ENCODE results near the gene SKIC2.
"Not testable (repeated sequence)": the region's sequence is repeated elsewhere in the genome, so short reads cannot be mapped to it uniquely, and the experiment has no call there.

The SKIC2 gene

DNA sequence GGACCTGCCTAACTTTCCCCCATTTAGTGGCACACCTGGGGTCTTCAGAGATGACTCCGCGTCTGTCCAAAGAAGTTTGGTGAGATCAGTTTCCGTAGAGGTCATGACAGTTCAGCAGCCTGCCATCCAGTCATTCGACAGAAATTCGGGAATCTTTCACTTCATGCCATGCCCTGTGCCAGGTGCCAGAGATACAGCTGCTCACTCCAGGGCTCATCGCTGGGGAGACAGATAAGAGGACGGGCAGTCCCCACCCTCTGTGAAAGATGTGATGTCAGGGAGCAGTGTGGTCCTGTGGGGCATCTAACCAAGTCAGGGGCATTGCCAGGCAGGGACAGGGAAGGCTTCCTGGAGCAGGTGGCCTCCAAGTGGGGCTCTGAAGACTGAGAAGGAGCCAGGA is 44.3 kb downstream of the SKIC2 start:
- WGBS, 2 experiments: no CpG with 5 or more reads among the region's 7 CpGs
- not testable (repeated sequence) for H3K36me3 ChIP-seq (ENCODE audit: control insufficient read depth, insufficient read depth, low read length); H3K4me3 ChIP-seq (ENCODE audit: insufficient read depth, low read depth, low read length); H3K27me3 ChIP-seq (ENCODE audit: control insufficient read depth, insufficient read depth, low read length, poor library complexity, severe bottlenecking); H3K9me3 ChIP-seq (ENCODE audit: control insufficient read depth, low read length); H3K27ac ChIP-seq (ENCODE audit: insufficient read depth, low read depth, low read length, poor library complexity, severe bottlenecking); H3K4me1 ChIP-seq (ENCODE audit: control insufficient read depth, insufficient read depth, low read length)

DNA sequence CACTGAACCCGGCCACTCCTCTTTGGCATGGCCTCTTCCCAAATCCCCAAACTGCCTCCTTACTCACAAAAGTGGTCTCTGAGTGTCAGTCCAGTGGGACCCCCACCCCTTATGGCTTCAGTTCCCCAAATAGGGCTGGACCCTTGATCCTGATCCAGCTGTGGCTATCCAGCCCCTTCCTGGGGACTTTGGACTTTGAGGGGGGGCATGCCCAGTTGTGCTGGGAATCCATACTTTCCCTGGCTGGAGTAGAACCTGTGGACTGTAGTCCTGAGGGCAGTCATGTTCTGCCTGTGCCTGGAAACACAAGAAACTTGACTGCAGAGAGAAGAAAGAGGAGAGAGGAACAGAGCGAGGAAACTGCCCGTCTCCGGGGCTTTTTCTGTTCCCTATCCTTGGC is 45.4 kb downstream of the SKIC2 start:
- H3K9me3 ChIP-seq (ENCODE audit: control insufficient read depth, low read length); H3K4me3 ChIP-seq (ENCODE audit: insufficient read depth, low read depth, low read length); H3K27me3 ChIP-seq (ENCODE audit: control insufficient read depth, insufficient read depth, low read length, poor library complexity, severe bottlenecking); H3K4me1 ChIP-seq (ENCODE audit: control insufficient read depth, insufficient read depth, low read length); H3K36me3 ChIP-seq (ENCODE audit: control insufficient read depth, insufficient read depth, low read length); H3K27ac ChIP-seq (ENCODE audit: insufficient read depth, low read depth, low read length, poor library complexity, severe bottlenecking): not testable (repeated sequence)
- 94 to 96% methylated on average over 4 of the region's 4 CpGs for WGBS, 2 experiments

DNA sequence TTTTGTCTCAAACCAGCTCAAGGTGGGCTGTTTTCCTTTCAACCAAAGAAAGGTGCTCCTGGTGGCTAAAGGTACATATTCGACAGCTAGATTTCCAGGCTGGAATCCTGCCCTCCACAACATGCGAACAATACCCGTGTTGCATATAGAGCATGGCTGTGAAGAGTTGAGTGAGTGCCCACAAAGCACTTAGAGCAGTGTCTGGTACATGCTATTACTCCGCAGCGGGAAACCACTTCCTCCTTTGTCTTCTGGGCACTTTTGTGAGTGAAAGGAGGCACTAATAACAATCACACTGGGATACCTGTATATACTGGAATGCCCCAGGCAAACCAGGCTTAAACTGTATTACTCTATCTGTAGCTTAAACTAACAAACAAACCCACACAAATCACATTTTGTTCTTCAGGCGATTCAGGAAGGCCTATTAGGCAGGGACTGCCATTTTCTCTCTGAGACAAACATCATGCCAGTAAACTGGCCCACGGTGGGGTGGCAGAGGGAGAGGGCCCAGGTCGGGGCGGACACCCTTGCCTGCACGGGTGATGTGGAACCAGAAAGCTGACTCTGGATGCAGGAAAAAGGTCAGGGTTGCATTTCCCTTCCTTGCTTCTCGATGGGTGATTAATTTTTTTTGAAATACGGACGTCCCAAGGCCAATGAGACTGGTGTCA is 46.0 kb downstream of the SKIC2 start:
- H3K36me3 ChIP-seq (ENCODE audit: control insufficient read depth, insufficient read depth, low read length); H3K4me1 ChIP-seq (ENCODE audit: control insufficient read depth, insufficient read depth, low read length); H3K27me3 ChIP-seq (ENCODE audit: control insufficient read depth, insufficient read depth, low read length, poor library complexity, severe bottlenecking); H3K9me3 ChIP-seq (ENCODE audit: control insufficient read depth, low read length); H3K27ac ChIP-seq (ENCODE audit: insufficient read depth, low read depth, low read length, poor library complexity, severe bottlenecking); H3K4me3 ChIP-seq (ENCODE audit: insufficient read depth, low read depth, low read length): not testable (repeated sequence)
- WGBS, 2 experiments: 86 to 88% methylated on average over 8 of the region's 13 CpGs

DNA sequence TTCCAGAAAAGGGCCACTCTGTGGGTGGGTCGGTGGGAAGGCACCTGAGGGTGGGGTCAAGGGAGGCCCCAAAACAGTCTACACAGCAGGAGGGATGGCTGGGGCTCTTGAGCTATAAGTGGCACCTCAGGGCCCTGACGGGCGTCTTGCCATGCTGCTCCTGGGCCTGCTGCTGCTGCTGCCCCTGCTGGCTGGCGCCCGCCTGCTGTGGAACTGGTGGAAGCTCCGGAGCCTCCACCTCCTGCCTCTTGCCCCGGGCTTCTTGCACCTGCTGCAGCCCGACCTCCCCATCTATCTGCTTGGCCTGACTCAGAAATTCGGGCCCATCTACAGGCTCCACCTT is 46.5 kb downstream of the SKIC2 start:
- H3K27ac ChIP-seq (ENCODE audit: insufficient read depth, low read depth, low read length, poor library complexity, severe bottlenecking): not testable (repeated sequence)

DNA sequence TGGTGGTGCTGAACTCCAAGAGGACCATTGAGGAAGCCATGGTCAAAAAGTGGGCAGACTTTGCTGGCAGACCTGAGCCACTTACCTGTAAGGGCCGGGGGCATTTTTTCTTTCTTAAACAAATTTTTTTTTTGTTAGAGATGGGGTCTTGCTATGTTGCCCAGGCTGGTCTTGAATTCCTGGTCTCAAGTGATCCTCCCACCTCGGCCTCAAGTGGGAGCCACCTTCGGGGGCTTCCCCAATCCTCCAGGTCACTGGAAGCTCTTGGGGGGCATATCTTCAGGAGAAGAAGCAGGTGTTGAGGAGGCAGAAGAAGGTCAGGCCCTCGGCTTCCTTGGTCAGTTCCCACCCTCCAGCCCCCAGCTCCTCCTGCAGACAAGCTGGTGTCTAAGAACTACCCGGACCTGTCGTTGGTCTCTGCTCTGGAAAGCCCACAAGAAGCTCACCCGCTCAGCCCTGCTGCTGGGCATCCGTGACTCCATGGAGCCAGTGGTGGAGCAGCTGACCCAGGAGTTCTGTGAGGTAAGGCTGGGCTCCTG is 47.1 kb downstream of the SKIC2 start:
- H3K4me3 ChIP-seq (ENCODE audit: insufficient read depth, low read depth, low read length); H3K4me1 ChIP-seq (ENCODE audit: control insufficient read depth, insufficient read depth, low read length): not testable (repeated sequence)
- whole genome bisulfite sequencing, 2 experiments: 86 to 97% methylated on average over 5 to 6 of the region's 8 CpGs

More for the DNA sequence above, 46.5 kb downstream of the SKIC2 start:
- not testable (repeated sequence) for H3K4me3 ChIP-seq (ENCODE audit: insufficient read depth, low read depth, low read length); H3K9me3 ChIP-seq (ENCODE audit: control insufficient read depth, low read length); H3K27me3 ChIP-seq (ENCODE audit: control insufficient read depth, insufficient read depth, low read length, poor library complexity, severe bottlenecking); H3K4me1 ChIP-seq (ENCODE audit: control insufficient read depth, insufficient read depth, low read length); H3K36me3 ChIP-seq (ENCODE audit: control insufficient read depth, insufficient read depth, low read length)
- 92% methylated on average over 7 of the region's 9 CpGs for WGBS, 2 experiments

DNA sequence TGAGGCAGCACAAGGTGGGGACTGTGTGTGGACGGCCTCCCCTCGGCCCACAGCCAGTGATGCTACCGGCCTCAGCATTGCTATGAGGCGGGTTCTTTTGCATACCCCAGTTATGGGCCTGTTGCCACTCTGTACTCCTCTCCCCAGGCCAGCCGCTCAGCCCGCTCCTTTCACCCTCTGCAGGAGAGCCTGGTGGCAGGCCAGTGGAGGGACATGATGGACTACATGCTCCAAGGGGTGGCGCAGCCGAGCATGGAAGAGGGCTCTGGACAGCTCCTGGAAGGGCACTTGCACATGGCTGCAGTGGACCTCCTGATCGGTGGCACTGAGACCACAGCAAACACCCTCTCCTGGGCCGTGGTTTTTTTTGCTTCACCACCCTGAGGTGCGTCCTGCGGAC is 48.1 kb downstream of the SKIC2 start:
- not testable (repeated sequence) for H3K36me3 ChIP-seq (ENCODE audit: control insufficient read depth, insufficient read depth, low read length); H3K4me3 ChIP-seq (ENCODE audit: insufficient read depth, low read depth, low read length); H3K27ac ChIP-seq (ENCODE audit: insufficient read depth, low read depth, low read length, poor library complexity, severe bottlenecking); H3K4me1 ChIP-seq (ENCODE audit: control insufficient read depth, insufficient read depth, low read length); H3K27me3 ChIP-seq (ENCODE audit: control insufficient read depth, insufficient read depth, low read length, poor library complexity, severe bottlenecking); H3K9me3 ChIP-seq (ENCODE audit: control insufficient read depth, low read length)
- WGBS, 2 experiments: 90 to 95% methylated on average over 10 to 12 of the region's 12 CpGs

More for the DNA sequence above, 47.1 kb downstream of the SKIC2 start:
- not testable (repeated sequence) for H3K27me3 ChIP-seq (ENCODE audit: control insufficient read depth, insufficient read depth, low read length, poor library complexity, severe bottlenecking); H3K36me3 ChIP-seq (ENCODE audit: control insufficient read depth, insufficient read depth, low read length); H3K9me3 ChIP-seq (ENCODE audit: control insufficient read depth, low read length); H3K27ac ChIP-seq (ENCODE audit: insufficient read depth, low read depth, low read length, poor library complexity, severe bottlenecking)

DNA sequence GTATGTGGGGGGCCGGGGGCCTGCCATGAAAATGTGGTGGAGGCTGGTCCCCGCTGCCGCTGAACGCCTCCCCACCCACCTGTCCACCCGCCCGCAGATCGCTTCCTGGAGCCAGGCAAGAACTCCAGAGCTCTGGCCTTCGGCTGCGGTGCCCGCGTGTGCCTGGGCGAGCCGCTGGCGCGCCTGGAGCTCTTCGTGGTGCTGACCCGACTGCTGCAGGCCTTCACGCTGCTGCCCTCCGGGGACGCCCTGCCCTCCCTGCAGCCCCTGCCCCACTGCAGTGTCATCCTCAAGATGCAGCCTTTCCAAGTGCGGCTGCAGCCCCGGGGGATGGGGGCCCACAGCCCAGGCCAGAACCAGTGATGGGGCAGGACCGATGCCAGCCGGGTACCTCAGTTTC is 49.1 kb downstream of the SKIC2 start:
- not testable (repeated sequence) for H3K4me1 ChIP-seq (ENCODE audit: control insufficient read depth, insufficient read depth, low read length); H3K4me3 ChIP-seq (ENCODE audit: insufficient read depth, low read depth, low read length); H3K27me3 ChIP-seq (ENCODE audit: control insufficient read depth, insufficient read depth, low read length, poor library complexity, severe bottlenecking); H3K9me3 ChIP-seq (ENCODE audit: control insufficient read depth, low read length); H3K27ac ChIP-seq (ENCODE audit: insufficient read depth, low read depth, low read length, poor library complexity, severe bottlenecking); H3K36me3 ChIP-seq (ENCODE audit: control insufficient read depth, insufficient read depth, low read length)
- WGBS, 2 experiments: no CpG with 5 or more reads among the region's 24 CpGs

DNA sequence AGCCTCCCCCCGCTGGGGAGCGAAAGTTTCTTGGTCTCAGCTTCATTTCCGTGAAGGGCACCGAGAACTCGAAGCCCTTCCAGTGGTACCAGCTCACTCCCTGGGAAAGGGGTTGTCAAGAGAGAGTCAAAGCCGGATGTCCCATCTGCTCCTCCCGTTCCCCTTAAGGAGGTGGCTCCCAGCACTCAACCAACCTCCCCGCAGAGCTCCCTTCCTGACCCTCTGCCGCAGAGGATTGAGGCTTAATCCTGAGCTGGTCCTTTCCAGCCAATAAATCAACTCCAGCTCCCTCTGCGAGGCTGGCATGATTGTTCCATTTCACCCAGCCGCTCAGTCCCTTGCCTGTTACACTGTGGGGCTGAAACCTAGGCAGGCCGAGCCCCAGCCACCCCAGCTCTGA is 49.6 kb downstream of the SKIC2 start:
- not testable (repeated sequence) for H3K9me3 ChIP-seq (ENCODE audit: control insufficient read depth, low read length); H3K27ac ChIP-seq (ENCODE audit: insufficient read depth, low read depth, low read length, poor library complexity, severe bottlenecking); H3K27me3 ChIP-seq (ENCODE audit: control insufficient read depth, insufficient read depth, low read length, poor library complexity, severe bottlenecking); H3K36me3 ChIP-seq (ENCODE audit: control insufficient read depth, insufficient read depth, low read length); H3K4me3 ChIP-seq (ENCODE audit: insufficient read depth, low read depth, low read length); H3K4me1 ChIP-seq (ENCODE audit: control insufficient read depth, insufficient read depth, low read length)
- WGBS, 2 experiments: 83 to 86% methylated on average over 5 to 7 of the region's 12 CpGs

DNA sequence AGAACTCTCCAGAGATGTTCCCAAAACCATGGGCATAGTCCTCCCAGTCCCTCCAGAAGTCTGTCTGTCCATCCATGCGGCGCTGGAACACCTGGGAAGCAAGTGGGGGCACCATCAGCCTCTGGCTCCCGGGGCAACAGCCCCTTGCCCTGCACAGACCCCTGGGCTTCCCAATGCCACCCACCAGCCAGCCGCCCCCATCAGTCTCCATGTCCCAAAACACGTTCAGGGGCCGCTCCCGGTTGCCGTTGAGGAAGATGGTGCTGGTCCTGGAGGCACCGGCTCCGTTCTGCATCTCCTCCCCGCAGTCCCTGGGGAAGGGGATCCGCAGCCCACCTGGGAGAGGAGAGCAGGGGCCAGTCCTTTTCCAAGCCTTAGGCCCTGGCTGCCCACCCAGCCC is 50.6 kb downstream of the SKIC2 start:
- H3K36me3 ChIP-seq (ENCODE audit: control insufficient read depth, insufficient read depth, low read length); H3K9me3 ChIP-seq (ENCODE audit: control insufficient read depth, low read length); H3K4me3 ChIP-seq (ENCODE audit: insufficient read depth, low read depth, low read length); H3K4me1 ChIP-seq (ENCODE audit: control insufficient read depth, insufficient read depth, low read length); H3K27me3 ChIP-seq (ENCODE audit: control insufficient read depth, insufficient read depth, low read length, poor library complexity, severe bottlenecking); H3K27ac ChIP-seq (ENCODE audit: insufficient read depth, low read depth, low read length, poor library complexity, severe bottlenecking): not testable (repeated sequence)
- WGBS, 2 experiments: 85 to 93% methylated on average over 8 of the region's 12 CpGs

DNA sequence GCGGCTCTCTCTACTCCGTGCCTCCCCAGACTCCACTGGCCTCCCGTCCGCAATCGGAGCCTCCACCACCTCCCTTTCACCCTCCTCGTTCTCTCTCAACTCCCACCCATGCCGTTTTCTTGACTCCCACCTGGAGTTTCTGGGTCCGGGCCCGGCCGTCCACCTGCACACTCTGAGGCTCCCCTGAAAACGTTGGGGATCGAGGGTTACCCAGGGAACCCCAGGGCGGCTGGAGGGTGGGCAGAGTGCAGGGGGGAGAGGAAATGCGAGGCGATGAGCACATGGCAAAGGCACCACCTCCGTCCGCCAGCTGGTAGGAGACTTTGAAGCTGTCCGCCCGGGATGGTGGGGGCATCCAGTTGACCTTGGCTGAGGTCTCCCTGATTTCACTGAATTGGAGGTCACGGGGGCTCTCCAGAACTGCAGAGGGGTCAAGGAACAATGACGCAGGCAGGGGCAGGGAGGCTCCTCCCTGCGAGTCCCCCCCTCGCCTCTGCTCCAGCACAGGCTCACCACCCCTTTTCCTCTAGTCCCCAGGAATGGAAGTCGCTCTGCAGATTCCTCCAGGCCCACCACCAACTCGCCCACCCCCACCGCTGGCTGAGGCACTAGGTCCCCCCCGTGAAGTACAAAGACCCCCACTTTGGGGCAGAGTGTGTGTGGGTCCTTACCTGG is 52.0 kb downstream of the SKIC2 start:
- 85 to 91% methylated on average over 13 of the region's 27 CpGs for WGBS, 2 experiments
- H3K36me3 ChIP-seq (ENCODE audit: control insufficient read depth, insufficient read depth, low read length); H3K9me3 ChIP-seq (ENCODE audit: control insufficient read depth, low read length); H3K4me1 ChIP-seq (ENCODE audit: control insufficient read depth, insufficient read depth, low read length); H3K27ac ChIP-seq (ENCODE audit: insufficient read depth, low read depth, low read length, poor library complexity, severe bottlenecking); H3K27me3 ChIP-seq (ENCODE audit: control insufficient read depth, insufficient read depth, low read length, poor library complexity, severe bottlenecking); H3K4me3 ChIP-seq (ENCODE audit: insufficient read depth, low read depth, low read length): not testable (repeated sequence)
